Upper lobe of left lung (tissue), 6 donors: Measurements from ENCODE around the gene C1QL1. TPM values are rescaled to one million over a fixed set of nuclear protein-coding genes. Genes with fewer than 3 reads are reported as not detected.

ENCODE experiments used
- ATAC-seq, 2 donors: fragments of 200-7000 bp; cut with Tn5 transposase; one replicate each; pipeline ENCODE4 v1.9.1; 2022; ENCODE audit warnings: mild to moderate bottlenecking in 2 of 2, moderate library complexity in 2 of 2; ENCODE audit not compliant: low FRiP score in 2 of 2
- DNase-seq, 2 donors: peaks; one replicate each; pipeline ENCODE4 v3.0.0-alpha.2; 2019 to 2020
- H3K27ac ChIP-seq, 4 donors: fragments of 200-600 bp; sonication (generic); one replicate each; pipeline ENCODE4 v1.5.1; 2016 to 2019
- H3K27me3 ChIP-seq, 4 donors: fragments of 200-600 bp; sonication (generic); one replicate each; pipeline ENCODE4 v1.5.1; 2017 to 2019
- H3K36me3 ChIP-seq, 4 donors: fragments of 200-600 bp; sonication (generic); one replicate each; pipeline ENCODE4 v1.5.1; 2016 to 2019
- H3K4me1 ChIP-seq, 4 donors: fragments of 200-600 bp; sonication (generic); one replicate each; pipeline ENCODE4 v1.5.1; 2018 to 2019
- H3K4me3 ChIP-seq, 4 donors: fragments of 200-600 bp; sonication (generic); one replicate each; pipeline ENCODE4 v1.5.1; 2017 to 2019; ENCODE audit warnings: mild to moderate bottlenecking in 2 of 4, moderate library complexity in 1 of 4
- H3K9me3 ChIP-seq, 4 donors: fragments of 200-600 bp; sonication (generic); one replicate each; pipeline ENCODE4 v1.5.1; 2018 to 2019
- EP300 ChIP-seq, 4 donors: sonication (generic); formaldehyde crosslinking; IDR thresholded peaks; one replicate each; pipeline ENCODE4 v1.5.1; 2017; ENCODE audit warnings: antibody characterized with exemption in 4 of 4, control low read depth in 2 of 4
- POLR2A ChIP-seq, 4 donors: fragments of 450-650 bp; IDR thresholded peaks; one replicate each; pipeline ENCODE4 v1.5.1; 2016 to 2017; ENCODE audit warnings: antibody characterized with exemption in 4 of 4, mild to moderate bottlenecking in 2 of 4
- POLR2AphosphoS5 ChIP-seq, 2 donors: sonication (generic); formaldehyde crosslinking; IDR thresholded peaks; one replicate each; pipeline ENCODE4 v1.5.1; 2017; ENCODE audit warnings: antibody characterized with exemption in 2 of 2
- WGBS, 2 donors: methylation state at CpG; one replicate each; pipeline ENCODE4 v1.1.5; 2017 to 2018; 5-methylcytosine and 5-hydroxymethylcytosine counted together
- total RNA-seq, 6 donors: library from RNA; depleted of rRNA in 4 of 6; stranded (reverse); fragments of >200 nt in 4 of 6; gene quantifications; one replicate each; pipeline versions ENCODE4 v1.1.0 to v1.2.1, GENCODE V29; 2016 to 2021
- TF ChIP-seq, protein P1 (sequence below), 6 experiments: fragments of 450-650 bp in 4 of 6; fragments of 200-600 bp in 2 of 6; sonication (generic) in 2 of 6; IDR thresholded peaks; one replicate each; pipeline ENCODE4 v1.5.1; 2016 to 2019; ENCODE audit warnings: antibody characterized with exemption in 6 of 6
- donor health status: DM: no; HTN: no; CAD: no; lungs with moderate emphysema.
- donor health status: DM: no; HTN: yes; CAD: no; lungs with severe emphysema.

Gene C1QL1
- total RNA-seq, 6 donors from 2014 or later: 0.44 TPM; not detected in 5

- Histone ChIP-seq H3K4me1 (no peaks in the 10 kb centered on the region), H3K27ac (no peak overlapping the region), H3K9me3 (no peaks in the 10 kb centered on the region), H3K4me3 (no peak overlapping the region), H3K36me3 (no peaks in the 10 kb centered on the region), H3K27me3 (no peaks in the 10 kb centered on the region)
- no peak for DNase-seq
- WGBS, 2 donors: 93 to 100% methylated on average over 2 to 7 of the region's 7 CpGs
- TF ChIP-seq EP300 (IDR thresholded peaks at IDR 0.05) (no peak), POLR2AphosphoS5 (IDR thresholded peaks at IDR 0.05) (no peak)
- TF ChIP-seq, protein P1, sequence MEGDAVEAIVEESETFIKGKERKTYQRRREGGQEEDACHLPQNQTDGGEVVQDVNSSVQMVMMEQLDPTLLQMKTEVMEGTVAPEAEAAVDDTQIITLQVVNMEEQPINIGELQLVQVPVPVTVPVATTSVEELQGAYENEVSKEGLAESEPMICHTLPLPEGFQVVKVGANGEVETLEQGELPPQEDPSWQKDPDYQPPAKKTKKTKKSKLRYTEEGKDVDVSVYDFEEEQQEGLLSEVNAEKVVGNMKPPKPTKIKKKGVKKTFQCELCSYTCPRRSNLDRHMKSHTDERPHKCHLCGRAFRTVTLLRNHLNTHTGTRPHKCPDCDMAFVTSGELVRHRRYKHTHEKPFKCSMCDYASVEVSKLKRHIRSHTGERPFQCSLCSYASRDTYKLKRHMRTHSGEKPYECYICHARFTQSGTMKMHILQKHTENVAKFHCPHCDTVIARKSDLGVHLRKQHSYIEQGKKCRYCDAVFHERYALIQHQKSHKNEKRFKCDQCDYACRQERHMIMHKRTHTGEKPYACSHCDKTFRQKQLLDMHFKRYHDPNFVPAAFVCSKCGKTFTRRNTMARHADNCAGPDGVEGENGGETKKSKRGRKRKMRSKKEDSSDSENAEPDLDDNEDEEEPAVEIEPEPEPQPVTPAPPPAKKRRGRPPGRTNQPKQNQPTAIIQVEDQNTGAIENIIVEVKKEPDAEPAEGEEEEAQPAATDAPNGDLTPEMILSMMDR (IDR thresholded peaks at IDR 0.05): no peak
- no peak for ATAC-seq
Observed at GRCh38 chr17:44928950-44929720, 39.0 kb downstream of the C1QL1 start.

GRCh38 chr17:44928136-44928535, 40.0 kb downstream of the C1QL1 start:
- Histone ChIP-seq H3K4me1 (no peaks in the 10 kb centered on the region), H3K4me3 (no peak overlapping the region), H3K27ac (no peak overlapping the region), H3K27me3 (no peaks in the 10 kb centered on the region), H3K9me3 (no peaks in the 10 kb centered on the region), H3K36me3 (no peaks in the 10 kb centered on the region)
- ATAC-seq (no peak), DNase-seq (no peak)
- TF ChIP-seq POLR2A (IDR thresholded peaks at IDR 0.05) (no peak), POLR2AphosphoS5 (IDR thresholded peaks at IDR 0.05) (no peak), EP300 (IDR thresholded peaks at IDR 0.05) (no peak)
- TF ChIP-seq, protein P1 (IDR thresholded peaks at IDR 0.05): no peak
- WGBS, 2 donors: 92 to 98% methylated on average over 15 of the region's 15 CpGs

DNA sequence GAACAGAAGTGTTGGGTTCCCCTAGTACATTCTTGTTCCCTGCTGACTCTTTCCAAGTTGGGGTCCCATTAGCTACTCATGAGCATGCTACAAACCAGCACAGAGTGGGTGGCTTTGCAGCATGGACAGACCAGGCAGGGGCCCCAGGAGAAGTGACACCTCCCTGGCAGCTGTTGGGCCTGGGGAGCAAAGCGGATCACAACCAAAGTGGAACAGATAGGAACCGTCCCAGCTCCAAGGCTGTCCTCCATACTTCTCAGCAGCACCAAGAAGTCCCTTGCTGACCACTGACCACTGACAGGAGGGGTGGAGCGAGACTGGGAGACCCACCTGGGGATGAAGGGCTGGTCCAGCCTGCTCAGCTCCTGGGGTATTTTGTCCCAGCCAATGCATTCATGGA, 40.4 kb downstream of the C1QL1 start:
- Histone ChIP-seq H3K27me3 (no peaks in the 10 kb centered on the region), H3K4me1 (no peaks in the 10 kb centered on the region), H3K4me3 (no peak overlapping the region), H3K27ac (no peak overlapping the region), H3K36me3 (no peaks in the 10 kb centered on the region), H3K9me3 (no peaks in the 10 kb centered on the region)
- 100% methylated on average over 3 of the region's 3 CpGs; no CpG with 5 or more reads in 1 of the 2 donors for WGBS, 2 donors
- DNase-seq (no peak), ATAC-seq (no peak)
- TF ChIP-seq POLR2A (IDR thresholded peaks at IDR 0.05) (no peak), POLR2AphosphoS5 (IDR thresholded peaks at IDR 0.05) (no peak), EP300 (IDR thresholded peaks at IDR 0.05) (no peak)
- TF ChIP-seq, protein P1 (IDR thresholded peaks at IDR 0.05): no peak

- ATAC-seq (no peak), DNase-seq (no peak)
- Histone ChIP-seq H3K4me1 (no peaks in the 10 kb centered on the region), H3K36me3 (no peaks in the 10 kb centered on the region), H3K4me3 (no peak overlapping the region), H3K9me3 (no peaks in the 10 kb centered on the region), H3K27ac (no peak overlapping the region), H3K27me3 (no peaks in the 10 kb centered on the region)
- 90 to 92% methylated on average over 15 of the region's 15 CpGs for WGBS, 2 donors
- no peak for TF ChIP-seq POLR2A (IDR thresholded peaks at IDR 0.05)
- no peak for TF ChIP-seq EP300 (IDR thresholded peaks at IDR 0.05)
- TF ChIP-seq POLR2AphosphoS5 (IDR thresholded peaks at IDR 0.05): no peak
- TF ChIP-seq, protein P1 (IDR thresholded peaks at IDR 0.05): no peak
Observed at GRCh38 chr17:44926821-44927525, 41.1 kb downstream of the C1QL1 start.
